Thyroid gland (tissue), 4 donors: ENCODE data around the gene COX7A2. TPM values are rescaled to one million over a fixed set of nuclear protein-coding genes. Genes with fewer than 3 reads are reported as not detected.

Source experiments
- DNase-seq, 2 donors: peaks; one replicate each; pipeline ENCODE4 v3.0.0-alpha.2; 2019
- H3K27ac ChIP-seq, 3 donors: fragments of 200-600 bp; sonication (generic); 1 replicate in 2 of 3; 2 replicates in 1 of 3; pipeline ENCODE4 v1.5.1; 2016 to 2019; ENCODE audit warnings: mild to moderate bottlenecking in 1 of 3, moderate library complexity in 1 of 3
- H3K27me3 ChIP-seq: fragments of 200-600 bp; sonication (generic); one replicate; pipeline ENCODE4 v1.5.1; 2019
- H3K36me3 ChIP-seq, 2 donors: fragments of 200-600 bp; sonication (generic); one replicate each; pipeline ENCODE4 v1.5.1; 2016 to 2019
- H3K4me1 ChIP-seq, 2 donors: fragments of 200-600 bp; sonication (generic); one replicate each; pipeline ENCODE4 v1.5.1; 2017 to 2019
- H3K4me3 ChIP-seq, 3 donors: fragments of 200-600 bp; sonication (generic); replicated peaks in 1 of 3; 1 replicate in 2 of 3; 2 replicates in 1 of 3; pipeline ENCODE4 v1.5.1; 2016; ENCODE audit warnings: mild to moderate bottlenecking in 1 of 3
- H3K9me3 ChIP-seq: fragments of 200-600 bp; sonication (generic); one replicate; pipeline ENCODE4 v1.5.1; 2017
- CTCF ChIP-seq, 6 experiments: fragments of 200-600 bp in 3 of 6; fragments of 450-650 bp in 3 of 6; sonication (generic) in 3 of 6; IDR thresholded peaks; one replicate each; pipeline ENCODE4 v1.5.1; 2016 to 2019; ENCODE audit warnings: antibody characterized with exemption in 6 of 6, mild to moderate bottlenecking in 2 of 6, inconsistent platforms in 1 of 6, moderate library complexity in 1 of 6
- POLR2A ChIP-seq, 2 donors: fragments of 450-650 bp; IDR thresholded peaks; one replicate each; pipeline ENCODE4 v1.6.1; 2017; ENCODE audit warnings: antibody characterized with exemption in 2 of 2, mild to moderate bottlenecking in 2 of 2, moderate library complexity in 1 of 2
- WGBS, 2 donors: methylation state at CpG; one replicate each; pipeline ENCODE4 v1.1.5; 2017; 5-methylcytosine and 5-hydroxymethylcytosine counted together
- intact Hi-C: fragments of 100-400 bp; cut with DNase I; formaldehyde crosslinking; loops from one replicate; pipeline ENCODE4 v1.15.1; 2023
- total RNA-seq, 4 donors: library from RNA; depleted of rRNA; stranded (reverse); fragments of >200 nt; gene quantifications; one replicate each; pipeline ENCODE4 v1.2.3, GENCODE V29; 2016

The COX7A2 gene
- total RNA-seq, 4 donors from 2014 or later: 136 to 578 (median 341) TPM

DNA sequence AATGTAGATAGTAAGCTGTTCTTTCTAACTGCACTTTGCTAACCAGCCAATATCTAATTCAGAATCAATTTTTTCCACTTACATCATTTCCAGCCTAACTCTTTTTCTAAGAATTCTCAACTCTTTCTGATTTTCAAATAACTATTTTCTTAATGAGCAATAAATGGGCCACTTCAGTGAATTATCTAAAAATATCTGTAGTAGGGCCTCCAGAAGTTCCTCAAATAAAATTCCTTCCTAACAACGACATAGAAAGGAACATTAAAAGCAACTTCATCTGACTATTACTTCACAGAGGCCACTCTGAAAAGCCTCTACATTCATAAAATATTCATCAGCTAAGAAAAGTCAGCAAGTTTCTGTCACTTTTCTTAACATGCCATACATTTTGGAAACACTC, 42.6 kb downstream of the COX7A2 start:
- no peak overlapping the region for H3K27ac ChIP-seq
- TF ChIP-seq POLR2A (IDR thresholded peaks at IDR 0.05) (no peak), CTCF (IDR thresholded peaks at IDR 0.05) (no peak)
- no peaks in the 10 kb centered on the region for H3K27me3 ChIP-seq
- WGBS, 2 donors: 56 to 63% methylated on average over 1 of the region's 1 CpG
- no peaks in the 10 kb centered on the region for H3K9me3 ChIP-seq
- peaks cover 8 to 28% of the 10 kb centered on the region in 2 donors for H3K4me1 ChIP-seq
- intact Hi-C loops: no loop called here
- no peak for DNase-seq
- no peaks in the 10 kb centered on the region for H3K36me3 ChIP-seq
- H3K4me3 ChIP-seq: no peak overlapping the region

DNA sequence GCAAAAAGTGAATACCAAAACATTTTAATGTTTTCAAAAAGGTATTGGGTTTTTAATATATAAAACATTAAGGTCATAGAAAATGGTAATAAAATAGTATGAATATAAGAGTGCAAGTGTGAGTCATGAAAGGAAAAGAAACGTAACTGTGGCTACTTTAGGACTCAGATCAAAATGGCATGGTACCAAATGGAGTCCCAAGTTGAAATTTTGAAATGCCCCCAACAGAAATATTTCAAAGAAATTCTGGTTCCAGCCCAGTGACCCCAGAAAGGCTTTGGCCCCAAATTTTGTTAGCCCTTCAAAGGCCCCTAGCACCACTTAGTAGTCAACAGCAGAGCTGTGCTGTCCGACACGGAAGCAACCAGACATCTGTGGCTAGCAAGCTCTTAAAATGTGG, 43.7 kb downstream of the COX7A2 start:
- DNase-seq: no peak
- H3K4me3 ChIP-seq: no peak overlapping the region
- H3K4me1 ChIP-seq: peaks cover 5 to 17% of the 10 kb centered on the region in 2 donors
- H3K27me3 ChIP-seq: no peaks in the 10 kb centered on the region
- H3K27ac ChIP-seq: no peak overlapping the region
- 82 to 85% methylated on average over 3 of the region's 3 CpGs for WGBS, 2 donors
- intact Hi-C loops: no loop called here
- no peaks in the 10 kb centered on the region for H3K36me3 ChIP-seq
- H3K9me3 ChIP-seq: no peaks in the 10 kb centered on the region
- no peak for TF ChIP-seq POLR2A (IDR thresholded peaks at IDR 0.05)
- no peak for TF ChIP-seq CTCF (IDR thresholded peaks at IDR 0.05)

- no peak for TF ChIP-seq POLR2A (IDR thresholded peaks at IDR 0.05)
- no peak for TF ChIP-seq CTCF (IDR thresholded peaks at IDR 0.05)
- no peaks in the 10 kb centered on the region for H3K4me1 ChIP-seq
- H3K9me3 ChIP-seq: no peaks in the 10 kb centered on the region
- H3K4me3 ChIP-seq: no peak overlapping the region
- intact Hi-C loops: no loop called here
- WGBS, 2 donors: 42 to 43% methylated on average over 2 of the region's 2 CpGs
- H3K36me3 ChIP-seq: no peaks in the 10 kb centered on the region
- DNase-seq: no peak
- no peak overlapping the region for H3K27ac ChIP-seq
- H3K27me3 ChIP-seq: no peaks in the 10 kb centered on the region
Observed at GRCh38 chr6:75196081-75196687, 47.4 kb downstream of the COX7A2 start.

GRCh38 chr6:75188221-75188925, 55.2 kb downstream of the COX7A2 start:
- no peaks in the 10 kb centered on the region for H3K4me1 ChIP-seq
- no peaks in the 10 kb centered on the region for H3K27me3 ChIP-seq
- no peak overlapping the region for H3K27ac ChIP-seq
- 75 to 85% methylated on average over 3 of the region's 3 CpGs for WGBS, 2 donors
- no peaks in the 10 kb centered on the region for H3K36me3 ChIP-seq
- intact Hi-C loops: loop anchor here (10.0 kb wide), 1 partner anchor 114 kb away; no protein-coding TSS in a partner anchor
- H3K9me3 ChIP-seq: no peaks in the 10 kb centered on the region
- no peak for TF ChIP-seq POLR2A (IDR thresholded peaks at IDR 0.05)
- no peak for TF ChIP-seq CTCF (IDR thresholded peaks at IDR 0.05)
- no peak for DNase-seq
- H3K4me3 ChIP-seq: no peak overlapping the region

Other genes starting within 250 kb of the COX7A2 start
- 10 to 100 TPM; 17.2 to 52.9 (median 27.0) TPM for gene COL12A1, start 37.7 kb downstream of the COX7A2 start, total RNA-seq
- gene TMEM30A, start 41.0 kb upstream of the COX7A2 start, total RNA-seq: 100 to 1,000 TPM in 2 of 4 donors, 10 to 100 TPM in 2; 82.0 to 142 (median 103) TPM
- gene FILIP1, start 250.0 kb upstream of the COX7A2 start, total RNA-seq: 1 to 10 TPM; 2.2 to 9.3 (median 5.1) TPM